Measurements from ENCODE around the gene S100P.

The S100P gene

DNA sequence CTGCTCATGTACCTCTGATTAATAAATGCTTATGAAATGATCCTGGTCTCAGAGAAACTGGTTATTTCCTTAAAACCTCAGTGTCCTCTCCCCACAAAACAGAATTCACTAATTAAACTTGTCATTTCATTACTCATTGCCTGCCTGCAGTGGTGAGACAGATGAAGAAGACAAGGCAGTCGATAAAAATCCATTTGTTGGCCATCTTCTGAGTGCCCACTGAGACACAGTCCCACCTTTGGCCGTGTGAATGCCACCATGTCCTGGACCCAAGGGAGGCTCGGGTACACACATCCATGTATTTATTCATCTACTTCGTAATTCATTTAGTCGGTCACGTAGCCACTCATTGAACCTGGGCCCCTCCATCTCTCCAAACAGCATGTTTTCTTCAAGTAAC lies 3.5 kb downstream of the S100P start:
- DNase-seq (ENCODE audit: low spot score) = no peak

DNA sequence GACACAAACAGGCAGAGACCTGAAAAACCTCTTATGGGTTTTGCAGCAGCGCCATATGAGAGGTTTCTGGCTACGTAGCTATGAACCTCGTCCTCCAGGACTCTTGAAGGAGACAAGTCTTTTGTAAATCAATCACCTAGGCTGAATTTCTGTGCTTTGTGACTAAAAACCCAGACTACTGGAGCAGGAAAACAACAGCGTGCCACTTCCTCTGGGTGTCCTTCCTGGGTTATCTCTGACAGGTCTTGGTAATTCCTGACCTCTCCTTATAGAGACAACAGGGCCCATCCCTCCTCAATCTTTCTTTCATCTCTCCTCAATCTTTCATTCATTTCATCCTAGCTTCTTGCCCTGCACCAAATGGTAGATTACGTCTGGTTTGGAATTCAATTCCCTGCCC lies 5.7 kb downstream of the S100P start:
- no peak for DNase-seq (ENCODE audit: low spot score)

GRCh38 chr4:6699903-6700302 lies 6.2 kb downstream of the S100P start:
- DNase-seq (ENCODE audit: low spot score) = no peak

DNA sequence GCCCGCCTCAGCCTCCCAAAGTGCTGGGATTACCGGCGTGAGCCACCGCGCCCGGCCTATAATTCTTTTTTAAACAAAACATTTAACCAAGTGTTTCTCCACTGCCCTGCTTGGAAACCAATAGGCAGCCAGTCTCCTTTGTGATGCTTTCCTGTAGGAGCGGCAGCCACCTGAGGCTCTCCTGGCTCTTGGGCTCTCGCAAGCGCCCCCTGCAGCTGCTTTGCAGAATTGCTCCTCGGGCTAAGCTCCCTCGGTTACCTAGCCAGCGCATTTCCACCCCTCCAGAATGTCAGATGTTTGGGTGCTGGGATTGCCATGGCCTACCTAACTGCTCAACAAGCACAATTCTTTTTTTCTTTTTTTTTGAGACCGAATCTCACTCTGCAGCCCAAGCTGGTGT lies 7.7 kb downstream of the S100P start:
- DNase-seq (ENCODE audit: low spot score) = no peak

- no peak for DNase-seq (ENCODE audit: low spot score)
These were observed 9.1 kb downstream of the S100P start for GRCh38 chr4:6702761-6703160.

- no peak for DNase-seq (ENCODE audit: low spot score)
These were observed 10.1 kb downstream of the S100P start for GRCh38 chr4:6703786-6704185.

DNA sequence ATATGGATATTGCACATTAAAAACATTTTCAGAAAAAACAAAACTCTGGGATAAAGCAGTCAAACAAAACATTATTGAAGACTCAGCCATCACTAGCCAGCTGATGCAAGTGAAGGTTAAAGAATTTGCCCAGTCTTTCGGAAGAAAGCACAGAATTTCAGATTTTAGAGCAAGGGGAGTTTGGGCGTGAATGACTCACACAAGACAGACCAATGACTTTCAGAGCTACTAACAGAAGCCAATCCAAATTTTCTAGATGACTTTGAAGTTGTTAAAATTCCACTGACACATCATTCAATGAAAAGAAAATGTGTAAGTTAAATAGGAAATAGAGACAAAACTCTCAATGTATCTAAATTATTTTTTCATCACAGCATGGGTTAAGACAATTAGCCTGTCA lies 12.0 kb downstream of the S100P start:
- DNase-seq (ENCODE audit: low spot score) = no peak

GRCh38 chr4:6706173-6706572 lies 12.5 kb downstream of the S100P start:
- no peak for DNase-seq (ENCODE audit: low spot score)

DNA sequence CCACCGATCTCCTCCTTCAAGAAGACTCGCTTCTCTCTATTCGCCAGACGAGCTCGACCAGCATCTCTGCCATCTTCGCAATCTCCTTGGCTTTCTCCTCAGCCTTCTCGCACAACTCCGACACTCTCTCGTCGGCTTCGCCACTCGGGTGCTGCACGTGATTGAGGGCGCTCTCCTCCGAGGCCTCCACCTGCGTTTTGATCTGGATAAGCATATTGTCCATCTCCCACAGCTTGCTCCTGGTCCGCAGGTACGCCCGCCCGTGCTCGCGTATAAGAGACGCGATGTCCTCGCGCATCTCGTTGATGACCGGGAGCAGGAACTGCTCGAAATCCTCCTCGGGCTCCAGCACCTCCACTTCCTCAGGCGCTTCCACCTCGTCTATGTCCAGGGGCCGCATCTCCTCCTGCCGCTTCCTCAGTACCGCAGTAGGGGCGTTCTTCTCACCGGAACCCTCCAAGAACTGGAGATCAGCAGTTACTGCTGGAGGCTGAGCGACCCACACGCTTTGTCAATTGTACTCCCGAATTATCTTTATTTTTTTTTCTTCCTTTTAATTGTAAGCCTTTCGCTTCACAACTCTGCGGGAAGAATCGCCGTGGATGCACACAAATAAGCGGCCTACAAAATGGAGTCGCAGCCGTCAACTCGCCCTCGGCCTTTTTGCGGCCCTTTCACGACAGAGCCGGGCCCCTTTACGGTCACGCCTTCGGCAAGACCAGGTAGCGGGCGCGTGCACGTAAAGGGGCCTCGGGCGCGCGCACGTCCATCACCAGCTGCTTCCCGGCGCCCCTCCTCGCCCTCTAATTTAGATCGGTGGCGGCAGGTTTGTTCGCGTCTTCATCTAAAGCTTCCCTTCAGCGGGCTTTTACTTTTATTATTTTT lies 15.8 kb downstream of the S100P start, which contains the start of gene MRFAP1L1:
MRFAP1L1 (minus strand) TSS at position 636 of the 885 bp plus-strand sequence; CDS start at position 400, 236 bp downstream.
- DNase-seq (ENCODE audit: low spot score) = peak; percentile 93

DNA sequence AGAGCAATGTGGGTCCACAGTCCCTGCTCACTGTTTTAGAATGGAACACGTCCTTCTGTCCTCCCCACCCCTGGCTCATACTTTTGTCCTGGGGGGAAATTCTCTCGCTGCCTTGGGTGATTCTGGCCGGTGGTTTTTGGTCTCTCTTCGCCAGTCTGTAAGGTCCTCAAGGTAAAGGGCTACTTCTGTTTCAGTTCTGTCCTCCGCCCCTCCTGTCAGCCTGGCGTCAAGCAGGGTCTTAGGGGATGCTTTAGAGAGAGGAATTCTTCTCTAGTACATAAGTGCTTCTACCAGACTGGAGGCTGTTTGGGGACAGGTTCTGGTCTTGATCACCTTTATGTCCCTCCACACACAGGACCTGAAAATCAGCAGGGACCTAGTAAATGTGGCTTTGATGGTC lies 16.6 kb downstream of the S100P start:
- no peak for DNase-seq (ENCODE audit: low spot score)

GRCh38 chr4:6710996-6711395 lies 17.3 kb downstream of the S100P start:
- DNase-seq (ENCODE audit: low spot score) = no peak

DNA sequence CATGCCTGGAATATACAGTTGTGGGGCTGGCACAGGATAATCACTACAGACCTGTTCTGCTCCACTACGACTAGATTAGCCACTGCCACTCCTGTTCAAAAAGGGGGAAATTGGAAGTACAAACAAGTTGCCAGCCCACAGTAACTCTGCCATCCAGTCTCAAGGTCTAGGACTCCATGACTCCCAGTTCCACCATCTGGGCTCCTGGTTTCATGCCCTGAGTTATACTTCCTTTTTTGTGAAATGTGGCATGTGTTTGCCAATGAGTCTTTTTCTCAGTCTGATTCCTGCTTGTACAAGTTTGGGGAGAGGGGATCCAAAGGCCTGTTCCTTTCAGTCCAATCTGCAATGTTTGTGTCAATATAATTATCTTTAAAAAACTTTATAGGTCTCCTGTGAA lies 21.3 kb downstream of the S100P start:
- no peak for DNase-seq (ENCODE audit: low spot score)

GRCh38 chr4:6715704-6716017 lies 22.0 kb downstream of the S100P start:
- no peak for DNase-seq (ENCODE audit: low spot score)

DNA sequence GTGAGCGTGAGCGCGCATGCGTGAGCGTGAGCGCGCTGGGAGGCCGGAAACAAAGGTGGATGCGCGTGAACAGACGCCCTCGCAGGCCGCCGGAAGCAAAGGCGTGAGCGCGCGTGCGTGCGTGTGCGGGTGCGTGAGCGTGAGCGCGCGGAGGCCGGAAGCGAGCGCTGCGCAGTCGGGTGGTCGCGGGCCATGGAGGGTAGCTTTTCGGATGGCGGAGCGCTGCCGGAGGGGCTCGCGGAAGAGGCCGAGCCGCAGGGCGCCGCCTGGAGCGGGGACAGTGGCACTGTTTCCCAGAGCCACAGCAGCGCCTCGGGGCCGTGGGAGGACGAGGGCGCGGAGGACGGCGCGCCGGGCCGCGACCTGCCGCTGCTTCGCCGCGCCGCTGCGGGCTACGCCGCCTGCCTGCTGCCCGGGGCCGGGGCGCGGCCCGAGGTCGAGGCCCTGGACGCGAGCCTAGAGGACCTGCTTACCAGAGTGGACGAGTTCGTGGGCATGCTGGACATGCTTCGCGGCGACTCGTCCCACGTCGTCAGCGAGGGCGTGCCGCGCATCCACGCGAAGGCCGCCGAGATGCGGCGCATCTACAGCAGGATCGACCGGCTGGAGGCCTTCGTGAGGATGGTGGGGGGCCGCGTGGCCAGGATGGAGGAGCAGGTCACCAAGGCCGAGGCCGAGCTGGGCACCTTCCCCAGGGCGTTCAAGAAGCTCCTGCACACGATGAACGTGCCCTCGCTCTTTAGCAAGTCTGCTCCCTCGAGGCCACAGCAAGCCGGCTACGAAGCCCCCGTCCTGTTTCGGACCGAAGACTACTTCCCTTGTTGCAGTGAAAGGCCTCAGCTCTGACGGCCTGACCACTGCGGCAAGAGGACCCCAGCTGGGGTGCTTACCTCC lies 22.6 kb downstream of the S100P start, which contains the start of gene BLOC1S4:
BLOC1S4 (plus strand) TSS at position 157 of the 894 bp plus-strand sequence; CDS start at position 193, 36 bp downstream.
- DNase-seq (ENCODE audit: low spot score) = peak; percentile 88

- no peak for DNase-seq (ENCODE audit: low spot score)
These were observed 23.4 kb downstream of the S100P start for GRCh38 chr4:6716958-6717655.

DNA sequence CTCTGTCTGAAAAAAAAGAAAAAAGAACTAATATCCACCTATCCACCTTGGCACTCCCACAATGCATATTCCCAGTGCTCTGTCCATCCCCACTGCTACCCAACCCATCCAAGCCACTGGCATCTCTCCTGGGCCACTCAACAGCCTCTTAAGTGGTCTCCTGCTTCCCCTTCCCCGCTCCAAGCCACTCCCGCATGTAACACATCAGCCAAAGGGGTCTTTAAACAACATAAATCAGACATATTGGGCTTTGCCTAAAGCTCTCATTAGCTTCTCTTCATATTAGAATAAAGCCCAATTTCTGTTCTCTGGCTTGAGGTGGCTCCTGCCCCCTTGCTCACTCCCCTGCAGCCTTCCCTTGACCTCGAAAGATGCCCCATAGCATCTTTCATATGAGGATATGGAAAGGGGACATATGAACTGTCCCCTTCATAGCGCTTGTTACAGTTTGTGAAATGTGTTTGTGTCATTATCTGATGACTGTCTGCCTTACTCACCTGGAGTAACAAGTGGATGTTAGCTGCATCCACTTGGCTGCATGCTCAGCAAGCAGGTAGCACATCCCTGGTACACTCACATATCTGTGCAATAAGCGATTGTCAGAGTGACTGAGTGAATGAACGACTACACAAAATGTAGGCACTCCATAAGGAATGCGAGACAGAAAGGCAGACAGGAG lies 25.4 kb downstream of the S100P start:
- DNase-seq (ENCODE audit: low spot score) = no peak

DNA sequence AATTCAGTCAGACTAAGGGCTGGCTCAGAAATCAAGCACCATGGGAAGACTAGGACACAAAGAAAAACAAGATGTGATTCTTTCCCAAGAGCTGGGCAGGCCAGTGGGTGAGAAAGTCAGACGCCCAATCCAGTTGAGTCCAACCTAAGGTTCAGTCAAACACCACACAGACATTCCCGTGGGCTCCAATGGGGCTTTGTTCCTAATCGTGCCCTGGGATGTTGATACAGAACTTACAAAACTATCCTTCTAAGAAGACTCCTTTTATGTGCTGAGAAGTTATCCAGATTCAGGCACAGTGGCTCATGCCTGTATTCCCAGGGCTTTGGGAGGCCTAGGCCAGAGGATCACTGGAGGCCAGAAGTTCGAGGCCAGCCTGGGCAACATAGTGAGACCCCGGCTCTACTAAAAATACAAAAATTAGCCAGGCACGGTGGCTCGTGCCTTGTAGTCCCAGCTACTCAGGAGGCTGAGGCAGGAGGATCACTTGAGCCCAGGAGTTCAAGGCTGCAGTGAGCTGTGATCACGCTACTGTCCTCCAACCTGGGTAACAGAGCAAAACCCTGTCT lies 26.0 kb downstream of the S100P start:
- no peak for DNase-seq (ENCODE audit: low spot score)

- peak; percentile 82 for DNase-seq (ENCODE audit: low spot score)
These were observed 26.6 kb downstream of the S100P start for GRCh38 chr4:6720202-6720699.

GRCh38 chr4:6721121-6721520 lies 27.4 kb downstream of the S100P start:
- DNase-seq (ENCODE audit: low spot score) = no peak

- no peak for DNase-seq (ENCODE audit: low spot score)
These were observed 29.2 kb downstream of the S100P start for GRCh38 chr4:6722891-6723290.

GRCh38 chr4:6723851-6724250 lies 30.2 kb downstream of the S100P start:
- DNase-seq (ENCODE audit: low spot score) = no peak

Data from globus pallidus (tissue), 1 donor.